ENCODE results near the gene NR1H2.

DNA sequence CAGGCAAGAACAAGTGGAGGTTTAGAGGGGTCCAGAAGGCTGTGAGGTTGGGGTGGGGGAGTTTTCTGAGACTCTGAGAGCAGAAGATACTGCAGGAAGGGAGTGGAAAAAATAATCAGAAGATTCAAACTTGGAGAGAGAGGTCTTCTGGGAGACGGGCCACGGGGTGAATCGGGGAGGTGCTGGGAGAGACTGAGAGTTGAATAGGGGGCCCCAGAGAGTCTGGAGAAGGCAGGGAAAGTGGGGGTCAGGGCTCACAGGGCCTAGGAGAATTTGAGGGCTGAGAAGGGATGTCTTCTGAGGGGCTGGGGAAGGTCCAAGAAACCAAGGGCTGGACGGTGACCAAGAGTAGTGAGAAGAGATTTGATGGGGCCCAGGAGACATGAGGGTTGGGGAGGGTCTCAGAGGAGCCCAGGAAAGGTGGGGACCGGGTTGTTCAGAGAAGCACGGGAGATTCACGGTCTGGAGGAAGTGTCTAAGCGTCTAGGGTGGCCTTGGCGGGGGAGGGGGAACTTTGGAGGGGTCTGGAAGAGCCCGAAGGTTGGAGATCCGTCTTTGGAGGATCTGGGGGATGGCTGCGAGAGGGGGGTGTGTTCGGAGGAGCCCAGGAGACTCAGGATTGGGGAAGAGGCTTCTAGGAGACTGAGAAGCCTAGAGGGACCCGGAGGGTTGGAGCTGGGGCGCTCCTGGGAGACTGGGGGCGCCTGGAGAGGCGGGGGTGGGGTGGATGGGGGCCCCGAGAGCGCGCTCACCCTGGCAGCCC is 48.6 kb upstream of the NR1H2 start:
- TF ChIP-seq, protein P1, sequence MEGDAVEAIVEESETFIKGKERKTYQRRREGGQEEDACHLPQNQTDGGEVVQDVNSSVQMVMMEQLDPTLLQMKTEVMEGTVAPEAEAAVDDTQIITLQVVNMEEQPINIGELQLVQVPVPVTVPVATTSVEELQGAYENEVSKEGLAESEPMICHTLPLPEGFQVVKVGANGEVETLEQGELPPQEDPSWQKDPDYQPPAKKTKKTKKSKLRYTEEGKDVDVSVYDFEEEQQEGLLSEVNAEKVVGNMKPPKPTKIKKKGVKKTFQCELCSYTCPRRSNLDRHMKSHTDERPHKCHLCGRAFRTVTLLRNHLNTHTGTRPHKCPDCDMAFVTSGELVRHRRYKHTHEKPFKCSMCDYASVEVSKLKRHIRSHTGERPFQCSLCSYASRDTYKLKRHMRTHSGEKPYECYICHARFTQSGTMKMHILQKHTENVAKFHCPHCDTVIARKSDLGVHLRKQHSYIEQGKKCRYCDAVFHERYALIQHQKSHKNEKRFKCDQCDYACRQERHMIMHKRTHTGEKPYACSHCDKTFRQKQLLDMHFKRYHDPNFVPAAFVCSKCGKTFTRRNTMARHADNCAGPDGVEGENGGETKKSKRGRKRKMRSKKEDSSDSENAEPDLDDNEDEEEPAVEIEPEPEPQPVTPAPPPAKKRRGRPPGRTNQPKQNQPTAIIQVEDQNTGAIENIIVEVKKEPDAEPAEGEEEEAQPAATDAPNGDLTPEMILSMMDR (IDR thresholded peaks at IDR 0.05) = no peak
- no peak for TF ChIP-seq POLR2A (IDR thresholded peaks at IDR 0.05)
